PC-9 (cell line): ENCODE data around the gene SH3RF2. TPM values are rescaled to one million over a fixed set of nuclear protein-coding genes. Genes with fewer than 3 reads are reported as not detected.

Source experiments
- BruUV-seq: library from RNA; stranded (reverse); fragments of 400-500 nt; replicated peaks from 2 replicates; lab custom pipeline; 2021; lab: Mats Ljungman, UMichigan
- CTCF ChIA-PET: fragments of 300-600 bp; sonication (Branson Sonifier 250); formaldehyde crosslinking; loops from one replicate; lab custom pipeline; 2022; ENCODE audit warnings: antibody characterized with exemption; lab: Charles Lee
- POLR2A ChIA-PET: fragments of 300-600 bp; sonication (Branson Sonifier 250); formaldehyde crosslinking; loops from one replicate; lab custom pipeline; 2022; ENCODE audit warnings: antibody characterized with exemption; ENCODE audit not compliant: unreplicated experiment; lab: Charles Lee
- DNase-seq, 2 experiments: peaks; one replicate each; pipeline versions ENCODE4 v3.0.0 to v3.0.0-alpha.2; 2015 to 2022; ENCODE audit warnings: mixed read lengths in 1 of 2
- H2AFZ ChIP-seq: fragments of 200-600 bp; sonication (generic); 2 replicates; pipeline ENCODE4 v1.8.1; 2017; ENCODE audit warnings: antibody characterized with exemption
- H3F3A ChIP-seq: fragments of 200-600 bp; sonication (generic); 2 replicates; pipeline ENCODE4 v1.8.1; 2017; ENCODE audit warnings: antibody characterized with exemption, mild to moderate bottlenecking, low read depth; ENCODE audit not compliant: insufficient read depth
- H3K27ac ChIP-seq: fragments of 200-600 bp; sonication (generic); 2 replicates; pipeline ENCODE4 v1.6.1; 2016; ENCODE audit warnings: mixed run types
- H3K27me3 ChIP-seq: fragments of 200-600 bp; sonication (generic); 2 replicates; pipeline ENCODE4 v1.6.1; 2016; ENCODE audit warnings: low read depth, mixed run types; ENCODE audit not compliant: insufficient read depth
- H3K36me3 ChIP-seq: fragments of 200-600 bp; sonication (generic); 2 replicates; pipeline ENCODE4 v1.6.1; 2016; ENCODE audit warnings: low read depth, mixed run types
- H3K4me1 ChIP-seq: fragments of 200-600 bp; sonication (generic); replicated peaks from 2 replicates; pipeline ENCODE4 v1.6.1; 2016; ENCODE audit warnings: mixed run types; ENCODE audit not compliant: insufficient read depth
- H3K4me2 ChIP-seq: fragments of 200-600 bp; sonication (generic); 2 replicates; pipeline ENCODE4 v1.6.1; 2017; ENCODE audit warnings: mixed run types
- H3K4me3 ChIP-seq: fragments of 200-600 bp; sonication (generic); 2 replicates; pipeline ENCODE4 v1.6.1; 2016; ENCODE audit warnings: mixed run types
- H3K79me2 ChIP-seq: fragments of 200-600 bp; sonication (generic); 2 replicates; pipeline ENCODE4 v1.6.1; 2017; ENCODE audit warnings: low read depth, mixed run types
- H3K9me2 ChIP-seq: fragments of 200-600 bp; sonication (generic); 2 replicates; pipeline ENCODE4 v1.8.1; 2017; ENCODE audit warnings: mild to moderate bottlenecking; ENCODE audit not compliant: insufficient read depth
- H3K9me3 ChIP-seq: fragments of 200-600 bp; sonication (generic); 2 replicates; pipeline ENCODE4 v1.8.1; 2016; ENCODE audit warnings: low read depth; ENCODE audit not compliant: insufficient read depth
- H4K20me1 ChIP-seq: fragments of 200-600 bp; sonication (generic); 2 replicates; pipeline ENCODE4 v1.8.1; 2017; ENCODE audit not compliant: insufficient read depth
- EZH2 ChIP-seq: fragments of 200-600 bp; sonication (generic); IDR thresholded peaks from 2 replicates; pipeline ENCODE4 v1.8.0; 2017; ENCODE audit warnings: antibody characterized with exemption, low read depth
- intact Hi-C: fragments of 100-400 bp; cut with micrococcal nuclease; formaldehyde crosslinking; loops from one replicate; pipeline ENCODE4 v1.10.0; 2022; ENCODE audit not compliant: unreplicated experiment
- total RNA-seq: library from RNA; stranded (reverse); gene quantifications from 2 replicates; pipeline ENCODE4 v1.2.3, GENCODE V29; 2021
- TF ChIP-seq, protein P1 (sequence below): fragments of 200-600 bp; sonication (generic); conservative IDR thresholded peaks from 2 replicates; pipeline ENCODE4 v1.6.1; 2017; ENCODE audit warnings: mixed run types, antibody characterized with exemption, mild to moderate bottlenecking, moderate library complexity

Gene SH3RF2
- total RNA-seq, 1 experiment from 2014 or later: 37.2 TPM

DNA sequence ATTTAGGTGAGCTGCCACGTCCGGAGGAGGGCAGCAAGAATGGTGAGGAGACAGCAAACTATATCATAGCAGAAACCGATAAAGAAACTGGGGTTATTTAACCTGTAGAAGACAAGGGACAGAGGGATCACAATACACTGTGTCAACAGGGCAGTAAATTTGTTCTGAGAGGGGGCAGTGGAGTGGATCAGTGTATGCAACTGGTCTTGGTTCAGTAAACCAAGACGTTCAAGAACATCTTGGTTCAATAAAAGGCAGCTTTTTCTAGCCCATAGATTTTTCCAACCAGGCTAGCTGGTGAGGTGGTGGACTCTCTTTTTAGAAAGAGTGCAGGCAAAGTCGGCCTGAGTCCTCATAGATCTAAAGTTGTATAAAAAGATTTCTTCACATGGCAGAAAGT lies 113.7 kb downstream of the SH3RF2 start:
- no peaks in the 10 kb centered on the region for H3K27me3 ChIP-seq
- TF ChIP-seq, protein P1, sequence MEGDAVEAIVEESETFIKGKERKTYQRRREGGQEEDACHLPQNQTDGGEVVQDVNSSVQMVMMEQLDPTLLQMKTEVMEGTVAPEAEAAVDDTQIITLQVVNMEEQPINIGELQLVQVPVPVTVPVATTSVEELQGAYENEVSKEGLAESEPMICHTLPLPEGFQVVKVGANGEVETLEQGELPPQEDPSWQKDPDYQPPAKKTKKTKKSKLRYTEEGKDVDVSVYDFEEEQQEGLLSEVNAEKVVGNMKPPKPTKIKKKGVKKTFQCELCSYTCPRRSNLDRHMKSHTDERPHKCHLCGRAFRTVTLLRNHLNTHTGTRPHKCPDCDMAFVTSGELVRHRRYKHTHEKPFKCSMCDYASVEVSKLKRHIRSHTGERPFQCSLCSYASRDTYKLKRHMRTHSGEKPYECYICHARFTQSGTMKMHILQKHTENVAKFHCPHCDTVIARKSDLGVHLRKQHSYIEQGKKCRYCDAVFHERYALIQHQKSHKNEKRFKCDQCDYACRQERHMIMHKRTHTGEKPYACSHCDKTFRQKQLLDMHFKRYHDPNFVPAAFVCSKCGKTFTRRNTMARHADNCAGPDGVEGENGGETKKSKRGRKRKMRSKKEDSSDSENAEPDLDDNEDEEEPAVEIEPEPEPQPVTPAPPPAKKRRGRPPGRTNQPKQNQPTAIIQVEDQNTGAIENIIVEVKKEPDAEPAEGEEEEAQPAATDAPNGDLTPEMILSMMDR: no peak
- no peak for TF ChIP-seq EZH2
- H3K79me2 ChIP-seq: no peaks in the 10 kb centered on the region
- no peak overlapping the region for H3K4me2 ChIP-seq
- CTCF ChIA-PET: interaction anchor here (0.7 kb wide), 1 partner anchor 147 kb away, joined by 3 read pairs; no protein-coding TSS in a partner anchor
- H3F3A ChIP-seq: no peaks in the 10 kb centered on the region
- 0 out of 2 replicates have a peak, but pooled peaks cover 4% of the 10 kb centered on the region for H3K9me3 ChIP-seq
- no peak for DNase-seq
- no peaks in the 10 kb centered on the region for H3K36me3 ChIP-seq
- no TSS peak for BruUV-seq
- no peak overlapping the region for H3K27ac ChIP-seq
- H3K9me2 ChIP-seq: no peaks in the 10 kb centered on the region
- intact Hi-C loops: no loop called here
- H3K4me1 ChIP-seq: no peaks in the 10 kb centered on the region
- H4K20me1 ChIP-seq: no peaks in the 10 kb centered on the region
- POLR2A ChIA-PET: no interaction called here
- no peak overlapping the region for H2AFZ ChIP-seq
- H3K4me3 ChIP-seq: no peak overlapping the region

DNA sequence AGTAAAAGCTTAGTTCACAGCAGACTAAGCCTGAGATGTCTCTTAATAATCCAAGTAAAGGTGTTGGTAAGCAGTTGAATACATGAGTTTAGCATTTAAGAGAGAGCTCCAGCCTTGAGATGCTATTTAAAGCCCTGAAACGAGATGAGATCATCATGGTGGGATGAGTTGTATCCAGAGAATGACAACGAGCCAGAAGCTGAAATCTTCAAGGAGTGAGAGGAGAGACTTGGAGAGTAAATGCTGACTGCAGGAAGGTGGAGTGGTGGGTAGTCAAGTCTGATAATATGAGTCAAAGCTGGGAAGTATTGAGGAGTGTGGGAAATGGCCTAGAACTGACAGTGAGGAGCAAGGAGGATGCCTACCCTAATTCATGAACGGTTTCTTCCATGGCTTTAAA lies 115.3 kb downstream of the SH3RF2 start:
- POLR2A ChIA-PET: no interaction called here
- Histone ChIP-seq H4K20me1 (no peaks in the 10 kb centered on the region), H3K27me3 (no peaks in the 10 kb centered on the region), H3K36me3 (no peaks in the 10 kb centered on the region), H2AFZ (no peak overlapping the region), H3K9me2 (no peaks in the 10 kb centered on the region), H3K4me2 (no peak overlapping the region), H3F3A (no peaks in the 10 kb centered on the region), H3K4me1 (no peaks in the 10 kb centered on the region), H3K79me2 (no peaks in the 10 kb centered on the region), H3K9me3 (no peaks in the 10 kb centered on the region), H3K4me3 (no peak overlapping the region), H3K27ac (no peak overlapping the region)
- DNase-seq: no peak
- CTCF ChIA-PET: interaction anchor here (0.6 kb wide), 1 partner anchor 380 kb away, joined by 9 read pairs; no protein-coding TSS in a partner anchor
- TF ChIP-seq, protein P1: no peak
- no peak for TF ChIP-seq EZH2
- intact Hi-C loops: no loop called here
- BruUV-seq: no TSS peak

DNA sequence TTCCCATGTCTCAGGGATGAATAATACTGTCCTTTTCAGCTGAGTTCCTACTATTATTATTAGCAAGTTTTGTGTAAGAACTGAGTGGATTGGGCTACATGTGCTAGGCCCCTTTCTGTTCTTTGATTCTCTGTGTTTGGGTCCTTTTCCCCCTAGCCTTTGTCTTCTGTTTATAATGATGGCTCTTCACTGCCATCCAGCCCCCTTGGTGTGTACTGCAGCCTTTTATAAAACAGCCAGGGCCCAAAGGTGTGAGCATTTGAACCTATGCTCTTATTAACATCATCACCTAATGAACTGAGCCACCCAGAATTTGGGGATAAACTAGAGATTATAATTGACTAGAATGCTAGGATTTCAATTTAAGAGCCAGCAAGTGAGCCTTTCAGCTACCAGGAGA lies 116.4 kb downstream of the SH3RF2 start:
- Histone ChIP-seq H3K79me2 (no peaks in the 10 kb centered on the region), H3K4me1 (no peaks in the 10 kb centered on the region), H3K4me2 (no peak overlapping the region), H3K36me3 (no peaks in the 10 kb centered on the region), H3K4me3 (no peak overlapping the region), H3K9me2 (no peaks in the 10 kb centered on the region), H3K27ac (no peak overlapping the region), H3K27me3 (no peaks in the 10 kb centered on the region), H4K20me1 (no peaks in the 10 kb centered on the region), H3F3A (no peaks in the 10 kb centered on the region), H2AFZ (no peak overlapping the region), H3K9me3 (no peaks in the 10 kb centered on the region)
- intact Hi-C loops: no loop called here
- DNase-seq: no peak
- CTCF ChIA-PET: no interaction called here
- BruUV-seq: no TSS peak
- TF ChIP-seq EZH2: no peak
- TF ChIP-seq, protein P1: peak; percentile 60
- POLR2A ChIA-PET: no interaction called here
